Measurements from ENCODE around the gene OSBPL3. TPM values are rescaled to one million over a fixed set of nuclear protein-coding genes. Genes with fewer than 3 reads are reported as not detected.

The OSBPL3 gene
- total and polyA plus RNA-seq, 2 experiments from 2014 or later = 21.8 to 25.8 TPM

GRCh38 chr7:24898691-24899090 is 81.3 kb downstream of the OSBPL3 start:
- Histone ChIP-seq H3K9me2 (ENCODE audit: insufficient read depth) (no peaks in the 10 kb centered on the region), H3K36me3 (ENCODE audit: low read depth) (no peaks in the 10 kb centered on the region), H3K27ac (0 out of 2 replicates have a peak overlapping the region, but pooled peaks have one; percentile 14), H3K4me1 (ENCODE audit: insufficient read depth) (peaks cover 10% of the 10 kb centered on the region), H3K4me2 (ENCODE audit: unreplicated experiment) (peak overlapping the region; percentile 1), H4K20me1 (ENCODE audit: insufficient read depth) (no peaks in the 10 kb centered on the region), H3F3A (ENCODE audit: insufficient read depth) (peaks cover 21% of the 10 kb centered on the region; the same call in 1 of the 2 replicates), H3K9ac (no peak overlapping the region), H3K27me3 (replicated peaks; ENCODE audit: insufficient read depth) (no peaks in the 10 kb centered on the region), H2AFZ (no peak overlapping the region), H3K4me3 (no peak overlapping the region), H3K79me2 (ENCODE audit: insufficient read depth) (peaks cover 98% of the 10 kb centered on the region), H3K9me3 (ENCODE audit: low read depth) (no peaks in the 10 kb centered on the region)
- in situ Hi-C loops (cut with MboI) = no loop called here
- DNase-seq = peak; percentile 55
- no peak for TF ChIP-seq EZH2 (IDR thresholded peaks at IDR 0.05; ENCODE audit: insufficient read depth, poor library complexity, severe bottlenecking)
- TF ChIP-seq EZH2phosphoT487 (IDR thresholded peaks at IDR 0.05; ENCODE audit: insufficient read depth, low read depth) = no peak
- WGBS, 2 experiments (ENCODE audit: low coverage in 1 of 2, low lambda C conversion rate in 2 of 2, missing lambda C conversion rate in 2 of 2) = 67 to 70% methylated on average over 4 of the region's 4 CpGs

GRCh38 chr7:24896031-24896501 is 83.9 kb downstream of the OSBPL3 start:
- H2AFZ ChIP-seq = no peak overlapping the region
- peaks cover 97% of the 10 kb centered on the region for H3K79me2 ChIP-seq (ENCODE audit: insufficient read depth)
- no peak for DNase-seq
- TF ChIP-seq EZH2phosphoT487 (IDR thresholded peaks at IDR 0.05; ENCODE audit: insufficient read depth, low read depth) (no peak), EZH2 (IDR thresholded peaks at IDR 0.05; ENCODE audit: insufficient read depth, poor library complexity, severe bottlenecking) (no peak)
- H3K4me2 ChIP-seq (ENCODE audit: unreplicated experiment) = no peak overlapping the region
- H3K4me3 ChIP-seq = no peak overlapping the region
- in situ Hi-C loops (cut with MboI) = no loop called here
- no peaks in the 10 kb centered on the region for H3K27me3 ChIP-seq (replicated peaks; ENCODE audit: insufficient read depth)
- H4K20me1 ChIP-seq (ENCODE audit: insufficient read depth) = no peaks in the 10 kb centered on the region
- no peaks in the 10 kb centered on the region for H3K36me3 ChIP-seq (ENCODE audit: low read depth)
- H3K27ac ChIP-seq = no peak overlapping the region
- no peak overlapping the region for H3K9ac ChIP-seq
- 59 to 63% methylated on average over 4 of the region's 4 CpGs for WGBS, 2 experiments (ENCODE audit: low coverage in 1 of 2, low lambda C conversion rate in 2 of 2, missing lambda C conversion rate in 2 of 2)
- H3K9me3 ChIP-seq (ENCODE audit: low read depth) = no peaks in the 10 kb centered on the region
- peaks cover 10% of the 10 kb centered on the region for H3K4me1 ChIP-seq (ENCODE audit: insufficient read depth)
- peaks cover 16% of the 10 kb centered on the region; the same call in 1 of the 2 replicates for H3F3A ChIP-seq (ENCODE audit: insufficient read depth)
- H3K9me2 ChIP-seq (ENCODE audit: insufficient read depth) = no peaks in the 10 kb centered on the region

GRCh38 chr7:24894429-24895221 is 85.4 kb downstream of the OSBPL3 start:
- H3F3A ChIP-seq (ENCODE audit: insufficient read depth) = peaks cover 20% of the 10 kb centered on the region; the same call in 1 of the 2 replicates
- no peaks in the 10 kb centered on the region for H3K27me3 ChIP-seq (replicated peaks; ENCODE audit: insufficient read depth)
- peaks cover 9% of the 10 kb centered on the region; the same call in 1 of the 2 replicates for H3K36me3 ChIP-seq (ENCODE audit: low read depth)
- H3K9me3 ChIP-seq (ENCODE audit: low read depth) = no peaks in the 10 kb centered on the region
- no peak overlapping the region for H3K4me2 ChIP-seq (ENCODE audit: unreplicated experiment)
- no peak for TF ChIP-seq EZH2 (IDR thresholded peaks at IDR 0.05; ENCODE audit: insufficient read depth, poor library complexity, severe bottlenecking)
- no peak for TF ChIP-seq EZH2phosphoT487 (IDR thresholded peaks at IDR 0.05; ENCODE audit: insufficient read depth, low read depth)
- peaks cover 97% of the 10 kb centered on the region for H3K79me2 ChIP-seq (ENCODE audit: insufficient read depth)
- H3K9me2 ChIP-seq (ENCODE audit: insufficient read depth) = no peaks in the 10 kb centered on the region
- in situ Hi-C loops (cut with MboI) = no loop called here
- 68 to 70% methylated on average over 7 of the region's 7 CpGs for WGBS, 2 experiments (ENCODE audit: low coverage in 1 of 2, low lambda C conversion rate in 2 of 2, missing lambda C conversion rate in 2 of 2)
- no peak overlapping the region for H3K4me3 ChIP-seq
- no peak overlapping the region for H2AFZ ChIP-seq
- H3K4me1 ChIP-seq (ENCODE audit: insufficient read depth) = peaks cover 15% of the 10 kb centered on the region
- DNase-seq = peak; percentile 20
- no peaks in the 10 kb centered on the region for H4K20me1 ChIP-seq (ENCODE audit: insufficient read depth)
- H3K9ac ChIP-seq = no peak overlapping the region
- no peak overlapping the region for H3K27ac ChIP-seq

- Histone ChIP-seq H3K9ac (no peak overlapping the region), H3F3A (ENCODE audit: insufficient read depth) (0 out of 2 replicates have a peak, but pooled peaks cover 5% of the 10 kb centered on the region), H3K4me2 (ENCODE audit: unreplicated experiment) (no peak overlapping the region), H3K9me2 (ENCODE audit: insufficient read depth) (no peaks in the 10 kb centered on the region), H3K4me3 (no peak overlapping the region), H3K27me3 (replicated peaks; ENCODE audit: insufficient read depth) (no peaks in the 10 kb centered on the region), H3K36me3 (ENCODE audit: low read depth) (peaks cover 9% of the 10 kb centered on the region; the same call in 1 of the 2 replicates), H3K4me1 (ENCODE audit: insufficient read depth) (peaks cover 5% of the 10 kb centered on the region; the same call in 1 of the 2 replicates), H3K79me2 (ENCODE audit: insufficient read depth) (peaks cover 98% of the 10 kb centered on the region), H2AFZ (no peak overlapping the region), H3K27ac (no peak overlapping the region), H3K9me3 (ENCODE audit: low read depth) (no peaks in the 10 kb centered on the region), H4K20me1 (ENCODE audit: insufficient read depth) (no peaks in the 10 kb centered on the region)
- no peak for TF ChIP-seq EZH2 (IDR thresholded peaks at IDR 0.05; ENCODE audit: insufficient read depth, poor library complexity, severe bottlenecking)
- TF ChIP-seq EZH2phosphoT487 (IDR thresholded peaks at IDR 0.05; ENCODE audit: insufficient read depth, low read depth) = no peak
- WGBS, 2 experiments (ENCODE audit: low coverage in 1 of 2, low lambda C conversion rate in 2 of 2, missing lambda C conversion rate in 2 of 2) = 21 to 28% methylated on average over 3 of the region's 3 CpGs
- in situ Hi-C loops (cut with MboI) = no loop called here
- DNase-seq = peak; percentile 18
Measured at GRCh38 chr7:24891311-24891735, 88.7 kb downstream of the OSBPL3 start.

All from GM23248 (cell line).